Measurements from ENCODE around the gene MORN4. TPM values are rescaled to one million over a fixed set of nuclear protein-coding genes. Genes with fewer than 3 reads are reported as not detected.
A peak's percentile ranks its signal among the peaks of the same experiment; 100 is the strongest.
"Not testable (repeated sequence)": the region's sequence is repeated elsewhere in the genome, so short reads cannot be mapped to it uniquely, and the experiment has no call there.

The MORN4 gene
- total RNA-seq, 2 donors from 2014 or later: 0.79 to 2.4 TPM

DNA sequence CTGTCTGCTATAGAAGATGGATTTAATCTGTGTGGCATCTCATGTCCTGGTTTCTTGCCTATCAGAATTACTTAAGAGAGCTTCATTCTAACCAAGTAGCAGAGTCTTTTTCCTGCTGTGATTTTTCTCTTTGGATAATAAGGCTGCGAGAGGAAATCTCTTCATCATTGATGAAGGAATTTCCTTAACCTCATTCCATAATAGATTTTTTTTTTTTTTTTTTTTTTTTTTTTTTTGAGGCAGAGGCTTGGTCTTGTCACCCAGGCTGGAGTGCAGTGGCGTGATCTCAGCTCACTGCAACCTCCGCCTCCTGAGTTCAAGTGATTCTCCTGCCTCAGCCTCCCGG, 16.1 kb upstream of the MORN4 start:
- Mint-ChIP-seq H3K27ac (peak overlapping the region; percentile 94), H3K36me3 (ENCODE audit: low read depth) (peaks cover 46% of the 10 kb centered on the region), H3K4me3 (peak overlapping the region; percentile 71)
- not testable (repeated sequence) for H3K27me3 Mint-ChIP-seq; H3K9me3 Mint-ChIP-seq; ATAC-seq (replicated peaks); H3K4me1 Mint-ChIP-seq

DNA sequence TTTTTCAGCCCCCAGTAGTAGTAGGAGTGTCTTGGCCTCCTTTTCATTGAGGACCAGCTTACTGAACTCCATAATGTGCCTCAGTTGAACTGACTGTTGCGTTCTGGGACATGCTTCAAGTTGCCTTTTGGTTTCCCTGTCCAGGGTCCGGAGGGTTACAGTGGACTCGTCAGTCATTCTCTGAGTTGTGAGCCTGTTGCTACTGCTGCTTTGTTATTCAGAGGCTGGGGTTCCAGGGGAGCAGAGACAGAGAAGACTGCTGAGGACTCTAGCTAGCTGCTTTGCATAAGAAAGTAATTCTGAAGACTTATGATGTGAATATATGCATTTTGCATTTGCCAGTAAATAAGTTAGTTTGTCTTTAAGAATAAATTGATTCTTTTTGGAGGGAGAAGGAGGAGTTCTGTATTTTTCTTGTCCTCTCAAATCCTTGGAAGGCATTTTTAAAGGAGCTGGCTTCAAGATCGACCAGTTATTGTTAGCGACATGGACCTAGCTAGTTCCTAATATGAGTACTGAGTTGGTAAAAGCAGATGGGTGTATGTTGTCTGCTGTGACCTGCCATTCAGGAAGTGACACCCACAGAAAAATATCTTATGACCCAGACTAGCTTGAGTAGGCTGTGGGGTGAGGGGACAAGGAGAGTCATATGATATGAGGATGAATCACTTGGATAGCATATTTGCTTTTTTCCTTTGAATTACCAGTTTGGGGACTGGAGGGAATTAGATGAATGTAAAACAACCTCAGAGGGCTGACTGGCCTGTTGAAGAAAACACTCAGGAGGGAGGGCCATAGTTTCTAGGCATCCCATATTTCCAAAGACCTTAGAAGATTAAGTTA, 15.5 kb upstream of the MORN4 start:
- ATAC-seq (replicated peaks): peak; percentile 100
- Mint-ChIP-seq H3K9me3 (no peaks in the 10 kb centered on the region), H3K4me3 (peak overlapping the region; percentile 71), H3K27me3 (no peaks in the 10 kb centered on the region), H3K4me1 (peaks cover 5% of the 10 kb centered on the region), H3K36me3 (ENCODE audit: low read depth) (peaks cover 45% of the 10 kb centered on the region), H3K27ac (peak overlapping the region; percentile 94)

DNA sequence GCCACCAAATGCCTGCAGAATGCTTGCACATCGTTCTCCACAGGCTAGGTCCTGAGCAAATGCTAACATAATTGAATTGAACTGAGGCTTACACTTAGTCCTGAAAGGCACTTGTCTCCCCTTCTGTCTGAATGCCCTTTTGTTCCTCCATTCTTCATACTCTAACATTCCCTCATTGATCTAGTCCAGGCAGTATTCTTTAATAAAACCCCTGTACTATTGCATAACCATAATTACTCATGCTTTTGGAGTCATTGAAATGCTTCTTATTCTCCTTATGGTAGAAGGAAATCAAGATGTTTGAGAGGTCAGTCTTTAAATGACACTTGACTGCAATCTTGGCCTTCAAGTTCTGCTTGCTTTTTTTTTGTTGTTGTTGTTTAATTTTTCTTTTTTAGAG, 14.3 kb upstream of the MORN4 start:
- Mint-ChIP-seq H3K27ac (peak overlapping the region; percentile 9), H3K27me3 (no peaks in the 10 kb centered on the region), H3K4me3 (no peak overlapping the region), H3K9me3 (no peaks in the 10 kb centered on the region), H3K4me1 (peaks cover 13% of the 10 kb centered on the region), H3K36me3 (ENCODE audit: low read depth) (peaks cover 33% of the 10 kb centered on the region)
- ATAC-seq (replicated peaks): no peak

DNA sequence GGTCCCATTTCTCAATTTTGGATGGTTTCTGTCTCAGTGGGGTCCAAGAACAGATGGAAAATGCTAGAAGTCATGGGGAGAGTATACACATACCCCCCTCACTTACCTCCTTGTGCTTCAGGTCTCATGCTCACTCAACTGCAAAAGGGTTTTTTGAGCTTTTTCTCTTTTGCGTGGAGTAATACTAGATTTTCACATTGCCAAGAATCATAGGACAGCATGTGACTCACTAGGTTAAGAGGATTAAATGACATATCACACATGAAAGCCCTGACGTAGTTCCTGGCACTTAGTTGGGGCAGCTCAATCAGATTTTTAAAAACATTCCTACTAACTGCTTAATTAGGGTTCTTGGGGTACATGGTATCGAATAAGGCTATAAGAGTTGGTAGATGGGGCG, 11.6 kb upstream of the MORN4 start:
- Mint-ChIP-seq H3K27me3 (no peaks in the 10 kb centered on the region), H3K27ac (no peak overlapping the region), H3K36me3 (ENCODE audit: low read depth) (peaks cover 21% of the 10 kb centered on the region), H3K9me3 (no peaks in the 10 kb centered on the region), H3K4me1 (peaks cover 18% of the 10 kb centered on the region), H3K4me3 (no peak overlapping the region)
- no peak for ATAC-seq (replicated peaks)

DNA sequence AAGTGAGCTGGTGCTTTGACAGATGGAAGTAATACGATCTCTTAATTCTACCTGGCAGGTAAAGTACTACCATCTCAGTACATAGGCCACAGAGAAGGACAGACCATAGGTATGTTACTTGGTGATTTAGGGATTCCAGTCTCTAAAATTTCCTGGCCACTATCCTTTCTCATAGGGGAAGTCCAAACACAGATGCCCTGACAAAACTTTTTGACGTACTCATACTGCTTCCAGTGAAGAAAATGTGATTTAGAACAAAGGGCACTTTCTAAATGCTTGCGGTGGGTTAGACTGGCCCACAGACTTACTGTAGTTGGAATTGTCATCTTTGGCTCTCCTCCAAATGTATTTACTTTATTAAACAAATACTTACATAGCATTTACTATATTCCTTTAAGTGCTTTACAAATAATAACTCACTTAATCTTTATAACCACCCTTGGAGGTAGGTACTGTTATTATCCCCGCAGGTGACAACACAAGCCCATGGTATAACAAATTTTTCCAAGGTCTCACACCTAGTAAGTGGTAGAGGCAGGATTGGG, 10.2 kb upstream of the MORN4 start:
- Mint-ChIP-seq H3K4me1 (peaks cover 15% of the 10 kb centered on the region), H3K27me3 (no peaks in the 10 kb centered on the region), H3K4me3 (peak overlapping the region; percentile 93), H3K27ac (peak overlapping the region; percentile 60), H3K36me3 (ENCODE audit: low read depth) (peaks cover 21% of the 10 kb centered on the region), H3K9me3 (no peaks in the 10 kb centered on the region)
- no peak for ATAC-seq (replicated peaks)

DNA sequence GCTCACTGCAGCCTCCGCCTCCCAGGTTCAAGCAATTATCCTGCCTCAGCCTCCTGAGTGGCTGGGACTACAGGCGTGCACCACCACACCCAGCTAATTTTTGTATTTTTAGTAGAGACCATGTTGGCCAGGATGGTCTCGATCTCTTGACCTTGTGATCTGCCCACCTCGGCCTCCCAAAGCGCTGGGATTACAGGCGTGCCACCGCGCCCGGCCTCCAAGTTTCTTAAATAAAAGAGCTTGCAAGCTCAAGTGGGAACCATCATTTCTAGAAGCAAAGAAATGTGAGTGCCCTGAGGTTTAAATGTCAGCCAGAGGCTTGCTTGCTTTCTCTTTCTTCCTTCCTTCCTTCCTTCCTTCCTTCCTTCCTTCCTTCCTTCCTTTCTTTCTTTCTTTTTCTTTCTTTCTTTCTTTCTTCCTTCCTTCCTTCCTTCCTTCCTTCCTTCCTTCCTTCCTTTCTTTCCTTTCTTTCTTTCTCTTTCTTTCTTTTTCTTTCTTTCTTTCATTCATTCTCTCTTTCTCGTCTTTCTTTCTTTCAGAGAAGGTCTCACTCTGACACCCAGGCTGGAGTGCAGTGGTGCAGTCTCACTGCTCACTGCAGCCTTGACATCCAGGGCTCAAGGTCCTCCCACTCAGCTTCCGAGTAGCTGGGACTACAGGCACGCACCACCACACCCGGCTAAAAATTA, 9.3 kb upstream of the MORN4 start:
- not testable (repeated sequence) for H3K27me3 Mint-ChIP-seq; H3K9me3 Mint-ChIP-seq; ATAC-seq (replicated peaks)
- H3K4me1 Mint-ChIP-seq: peaks cover 13% of the 10 kb centered on the region
- H3K27ac Mint-ChIP-seq: peak overlapping the region; percentile 60
- peak overlapping the region; percentile 93 for H3K4me3 Mint-ChIP-seq
- H3K36me3 Mint-ChIP-seq (ENCODE audit: low read depth): peaks cover 21% of the 10 kb centered on the region

DNA sequence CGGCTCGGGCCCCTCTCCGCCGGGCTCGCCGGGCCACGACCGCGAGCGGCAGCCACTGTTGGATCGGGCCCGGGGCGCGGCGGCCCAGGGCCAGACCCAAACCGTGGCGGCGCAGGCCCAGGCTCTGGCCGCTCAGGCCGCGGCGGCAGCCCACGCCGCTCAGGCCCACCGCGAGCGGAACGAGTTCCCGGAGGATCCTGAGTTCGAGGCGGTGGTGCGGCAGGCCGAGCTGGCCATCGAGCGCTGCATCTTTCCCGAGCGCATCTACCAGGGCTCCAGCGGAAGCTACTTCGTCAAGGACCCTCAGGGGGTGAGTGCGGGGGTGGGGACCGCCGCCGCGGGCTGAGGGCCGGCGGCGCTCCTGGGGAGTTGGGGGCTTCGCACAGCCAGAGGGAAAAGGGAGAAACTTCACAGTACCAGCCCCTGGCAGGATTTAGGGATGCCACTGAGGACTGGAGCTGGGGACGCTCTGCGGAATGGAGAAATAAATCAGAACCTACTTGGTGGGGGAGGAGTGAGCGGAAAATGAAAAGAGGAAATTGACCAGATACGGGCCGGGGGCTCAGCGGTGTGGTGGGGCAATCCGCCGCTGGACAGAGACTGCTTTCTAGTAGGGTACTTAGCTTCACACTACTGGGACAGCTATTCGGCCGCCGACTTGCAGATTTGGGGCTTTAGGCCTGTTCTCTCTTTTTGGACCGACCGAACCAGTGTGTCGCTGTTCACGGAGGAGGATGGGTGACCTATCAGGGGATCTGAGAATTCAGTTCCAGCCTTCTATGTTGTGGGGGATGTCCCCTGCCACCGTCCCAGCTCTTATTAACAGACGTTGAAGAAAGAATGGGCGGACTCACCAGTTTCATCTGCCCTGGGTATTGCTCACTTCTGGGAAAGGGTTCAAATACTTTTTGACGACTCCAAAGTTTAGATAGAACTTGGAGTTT, 7.8 kb upstream of the MORN4 start:
- Mint-ChIP-seq H3K27me3 (no peaks in the 10 kb centered on the region), H3K4me3 (peak overlapping the region; percentile 93), H3K27ac (peak overlapping the region; percentile 91), H3K4me1 (peaks cover 13% of the 10 kb centered on the region), H3K36me3 (ENCODE audit: low read depth) (peaks cover 20% of the 10 kb centered on the region), H3K9me3 (no peaks in the 10 kb centered on the region)
- ATAC-seq (replicated peaks): peak; percentile 20

DNA sequence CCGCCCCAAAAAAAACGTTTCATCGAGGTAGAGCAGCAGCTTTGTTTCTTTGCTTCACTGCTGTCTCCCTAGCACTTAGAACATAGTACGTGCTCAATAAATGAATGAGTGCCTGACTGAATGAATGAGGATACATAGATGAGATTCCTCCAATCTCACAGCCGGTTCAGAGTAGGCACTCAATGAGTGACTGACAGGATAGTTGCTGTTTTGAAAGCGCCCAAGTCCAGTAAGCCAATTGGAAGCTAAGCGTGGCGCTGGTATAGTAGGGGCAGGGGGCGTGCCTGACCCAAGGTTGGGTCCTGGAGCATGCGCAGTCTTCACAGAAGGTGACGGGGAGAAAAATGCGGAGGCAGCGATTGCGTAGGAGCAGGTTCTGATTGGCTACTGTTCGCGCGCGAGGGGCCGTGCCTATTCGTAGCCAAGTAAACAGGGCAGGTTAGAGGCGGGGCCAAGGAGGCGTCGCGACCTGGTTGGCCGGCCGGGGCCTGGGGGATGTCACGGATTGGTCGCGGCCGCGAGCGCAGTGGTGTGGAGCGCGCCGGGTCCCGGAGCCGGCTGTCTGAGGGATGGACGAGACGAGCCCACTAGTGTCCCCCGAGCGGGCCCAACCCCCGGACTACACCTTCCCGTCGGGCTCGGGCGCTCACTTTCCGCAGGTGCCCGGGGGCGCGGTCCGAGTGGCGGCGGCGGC, 7.0 kb upstream of the MORN4 start, which contains the start of gene PI4K2A:
TSS of gene PI4K2A (plus strand) at position 498 of the 694 bp plus-strand sequence. CDS start at position 570, 72 bp downstream.
- no peaks in the 10 kb centered on the region for H3K27me3 Mint-ChIP-seq
- peak within 1 kb of the TSS; percentile 91 for H3K27ac Mint-ChIP-seq
- no peaks in the 10 kb centered on the region for H3K9me3 Mint-ChIP-seq

DNA sequence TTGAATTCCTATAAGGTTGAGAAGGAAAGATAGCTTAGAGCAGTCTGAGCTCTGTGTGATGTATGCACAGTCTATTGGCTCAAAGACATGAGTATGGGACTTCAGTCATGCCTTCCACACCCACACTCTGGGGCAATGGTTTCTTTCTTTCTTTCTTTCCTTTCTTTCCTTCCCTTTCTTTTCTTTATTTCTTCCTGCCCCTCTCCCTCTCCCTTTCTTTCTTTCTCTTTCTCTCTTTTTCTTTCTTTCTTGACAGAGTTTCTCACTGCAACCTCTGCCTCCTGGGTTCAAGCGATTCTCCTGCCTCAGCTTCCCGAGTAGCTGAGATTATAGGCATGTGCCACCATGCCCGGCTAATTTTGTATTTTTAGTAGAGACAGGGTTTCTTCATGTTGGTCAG, 5.8 kb upstream of the MORN4 start:
- H3K27me3 Mint-ChIP-seq: not testable (repeated sequence)

More for the DNA sequence above, 7.0 kb upstream of the MORN4 start, which contains the start of gene PI4K2A:
- Mint-ChIP-seq H3K4me3 (peak within 1 kb of the TSS; percentile 93), H3K36me3 (ENCODE audit: low read depth) (peaks cover 14% of the 10 kb centered on the region), H3K4me1 (peaks cover 13% of the 10 kb centered on the region)
- ATAC-seq (replicated peaks): peak; percentile 99

DNA sequence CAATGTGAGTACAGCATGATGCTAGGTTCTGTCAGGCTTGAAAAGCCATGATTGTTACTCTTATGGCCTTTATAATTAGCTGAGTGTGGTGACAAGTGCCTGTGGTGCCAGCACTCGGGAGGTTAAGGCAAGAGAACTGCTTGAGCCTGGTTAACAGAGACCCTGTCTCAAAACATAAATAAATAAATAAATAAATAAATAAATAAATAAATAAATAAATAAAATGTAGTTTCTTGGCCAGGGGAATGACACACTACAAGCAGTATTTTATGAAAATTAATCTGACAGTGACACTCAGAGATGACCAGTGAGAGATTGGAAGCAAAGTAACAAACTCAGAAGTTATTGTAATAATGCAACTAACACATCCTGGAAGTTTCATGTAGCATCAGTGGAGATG, 2.3 kb upstream of the MORN4 start:
- H3K4me3 Mint-ChIP-seq: no peak overlapping the region
- peaks cover 6% of the 10 kb centered on the region for H3K36me3 Mint-ChIP-seq (ENCODE audit: low read depth)
- H3K27ac Mint-ChIP-seq: no peak overlapping the region
- ATAC-seq (replicated peaks): no peak
- H3K4me1 Mint-ChIP-seq: peaks cover 14% of the 10 kb centered on the region
- H3K27me3 Mint-ChIP-seq: no peaks in the 10 kb centered on the region
- no peaks in the 10 kb centered on the region for H3K9me3 Mint-ChIP-seq

More for the DNA sequence above, 5.8 kb upstream of the MORN4 start:
- H3K9me3 Mint-ChIP-seq; H3K4me3 Mint-ChIP-seq; H3K27ac Mint-ChIP-seq; ATAC-seq (replicated peaks); H3K36me3 Mint-ChIP-seq (ENCODE audit: low read depth): not testable (repeated sequence)
- H3K4me1 Mint-ChIP-seq: peaks cover 13% of the 10 kb centered on the region

DNA sequence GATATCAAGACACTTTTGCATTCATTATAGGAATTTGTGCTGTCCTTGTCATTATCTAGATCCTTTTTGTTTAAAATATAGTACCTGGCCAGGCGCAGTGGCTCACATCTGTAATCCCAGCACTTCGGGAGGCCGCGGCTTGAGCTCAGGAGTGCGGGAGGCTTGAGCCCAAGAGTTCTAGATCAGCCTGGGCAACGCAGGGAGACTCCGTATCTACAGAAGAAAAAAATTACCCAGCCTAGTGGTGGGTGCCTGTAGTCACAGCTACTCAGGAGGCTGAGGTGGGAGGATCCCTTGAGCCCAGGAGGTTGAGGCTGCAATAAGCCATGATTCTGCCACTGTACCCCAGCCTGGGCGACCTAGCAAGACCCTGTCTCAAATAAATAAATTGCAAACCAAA, 621 bp upstream of the MORN4 start:
- H3K36me3 Mint-ChIP-seq (ENCODE audit: low read depth): peaks cover 6% of the 10 kb centered on the region
- peak overlapping the region; percentile 90 for H3K27ac Mint-ChIP-seq
- no peaks in the 10 kb centered on the region for H3K9me3 Mint-ChIP-seq
- H3K4me1 Mint-ChIP-seq: peaks cover 9% of the 10 kb centered on the region
- ATAC-seq (replicated peaks): peak; percentile 29
- peak overlapping the region; percentile 93 for H3K4me3 Mint-ChIP-seq
- no peaks in the 10 kb centered on the region for H3K27me3 Mint-ChIP-seq

DNA sequence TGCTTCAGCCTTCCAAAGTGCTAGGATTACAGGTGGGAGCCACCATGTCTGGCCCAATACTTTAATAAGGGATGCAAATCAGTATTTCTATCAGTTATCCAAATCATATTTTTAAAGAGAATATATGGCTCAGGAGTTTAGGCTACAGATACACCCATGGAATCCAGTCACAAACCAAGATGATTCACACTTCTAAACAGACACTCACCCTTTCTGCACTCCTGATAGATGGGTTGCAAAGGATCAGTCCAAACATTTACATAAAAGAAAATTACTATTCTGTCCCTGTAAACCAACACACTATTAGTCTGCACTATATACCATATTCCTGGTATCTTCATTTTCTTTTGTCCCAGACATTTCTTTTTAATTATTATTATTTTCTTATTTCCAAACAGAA, 2.2 kb downstream of the MORN4 start:
- peaks cover 9% of the 10 kb centered on the region for H3K4me1 Mint-ChIP-seq
- no peaks in the 10 kb centered on the region for H3K9me3 Mint-ChIP-seq
- no peak overlapping the region for H3K27ac Mint-ChIP-seq
- no peak for ATAC-seq (replicated peaks)
- no peak overlapping the region for H3K4me3 Mint-ChIP-seq
- H3K27me3 Mint-ChIP-seq: no peaks in the 10 kb centered on the region
- H3K36me3 Mint-ChIP-seq (ENCODE audit: low read depth): peaks cover 6% of the 10 kb centered on the region

DNA sequence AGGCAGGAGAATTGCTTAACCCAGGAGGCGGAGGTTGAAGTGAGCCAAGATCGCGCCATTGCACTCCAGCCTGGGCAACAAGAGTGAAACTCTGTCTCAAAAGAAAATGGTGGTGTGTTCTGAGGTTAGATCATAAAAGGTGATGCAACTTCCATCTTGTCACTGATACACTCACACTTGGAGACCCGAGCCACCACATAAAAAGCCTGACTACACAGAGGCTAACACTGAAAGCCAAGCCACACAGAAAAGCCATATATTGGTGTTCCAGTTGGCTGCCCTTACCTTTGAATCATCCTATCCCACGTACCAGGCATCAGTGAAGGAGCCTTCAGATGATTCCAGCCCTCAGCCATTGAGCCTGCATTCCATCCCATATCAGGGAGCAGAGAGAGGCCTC, 4.0 kb downstream of the MORN4 start:
- H3K4me3 Mint-ChIP-seq: no peak overlapping the region
- no peaks in the 10 kb centered on the region for H3K27me3 Mint-ChIP-seq
- H3K9me3 Mint-ChIP-seq: no peaks in the 10 kb centered on the region
- no peak for ATAC-seq (replicated peaks)
- peaks cover 6% of the 10 kb centered on the region for H3K36me3 Mint-ChIP-seq (ENCODE audit: low read depth)
- peaks cover 9% of the 10 kb centered on the region for H3K4me1 Mint-ChIP-seq
- H3K27ac Mint-ChIP-seq: no peak overlapping the region
